HK-2 (cell line): ENCODE results near the gene GPRIN3.
"Not testable (repeated sequence)": the region's sequence is repeated elsewhere in the genome, so short reads cannot be mapped to it uniquely, and the experiment has no call there.

ENCODE experiments used
- DNase-seq: peaks from one replicate; pipeline ENCODE4 v3.0.0-alpha.2; 2018; ENCODE audit not compliant: unreplicated experiment

GPRIN3 gene

GRCh38 chr4:89312066-89312465, 4.5 kb upstream of the GPRIN3 start:
- DNase-seq = no peak

- DNase-seq = no peak
These were observed 3.8 kb upstream of the GPRIN3 start for GRCh38 chr4:89311433-89311832.

GRCh38 chr4:89309154-89309553, 1.6 kb upstream of the GPRIN3 start:
- not testable (repeated sequence) for DNase-seq

GRCh38 chr4:89308161-89308500, 531 bp upstream of the GPRIN3 start:
- DNase-seq = no peak

- no peak for DNase-seq
These were observed 488 bp downstream of the GPRIN3 start for GRCh38 chr4:89307178-89307445.

GRCh38 chr4:89306486-89307177, 968 bp downstream of the GPRIN3 start:
- DNase-seq = no peak

GRCh38 chr4:89305712-89306437, 1.7 kb downstream of the GPRIN3 start:
- no peak for DNase-seq

- DNase-seq = no peak
These were observed 2.6 kb downstream of the GPRIN3 start for GRCh38 chr4:89305028-89305427.

GRCh38 chr4:89303814-89304388, 3.7 kb downstream of the GPRIN3 start:
- no peak for DNase-seq

GRCh38 chr4:89303177-89303576, 4.4 kb downstream of the GPRIN3 start:
- no peak for DNase-seq

GRCh38 chr4:89301902-89302301, 5.7 kb downstream of the GPRIN3 start:
- DNase-seq = no peak

GRCh38 chr4:89301003-89301402, 6.6 kb downstream of the GPRIN3 start:
- no peak for DNase-seq

GRCh38 chr4:89300499-89300898, 7.1 kb downstream of the GPRIN3 start:
- DNase-seq = no peak

GRCh38 chr4:89300060-89300459, 7.5 kb downstream of the GPRIN3 start:
- no peak for DNase-seq

- DNase-seq = no peak
These were observed 8.3 kb downstream of the GPRIN3 start for GRCh38 chr4:89299153-89299791.

- no peak for DNase-seq
These were observed 8.8 kb downstream of the GPRIN3 start for GRCh38 chr4:89298788-89299152.

- DNase-seq = no peak
These were observed 9.4 kb downstream of the GPRIN3 start for GRCh38 chr4:89298155-89298554.

GRCh38 chr4:89296896-89297295, 10.7 kb downstream of the GPRIN3 start:
- DNase-seq = no peak

- DNase-seq = no peak
These were observed 11.2 kb downstream of the GPRIN3 start for GRCh38 chr4:89296399-89296798.

- no peak for DNase-seq
These were observed 12.1 kb downstream of the GPRIN3 start for GRCh38 chr4:89295415-89295927.

GRCh38 chr4:89294573-89295269, 12.9 kb downstream of the GPRIN3 start:
- no peak for DNase-seq

- no peak for DNase-seq
These were observed 14.3 kb downstream of the GPRIN3 start for GRCh38 chr4:89293299-89293698.
